AG09319 (cell line): ENCODE data around the gene LRRK1.

Experiments used
- DNase-seq: peaks from one replicate; pipeline ENCODE4 v3.0.0-alpha.2; 2010; ENCODE audit warnings: low read depth; ENCODE audit errors: extremely low read depth
- CTCF ChIP-seq: IDR thresholded peaks from 2 replicates; pipeline ENCODE4 v1.5.1; 2011; ENCODE audit warnings: low read depth, mild to moderate bottlenecking, inconsistent platforms, low read length, moderate library complexity

Gene LRRK1

DNA sequence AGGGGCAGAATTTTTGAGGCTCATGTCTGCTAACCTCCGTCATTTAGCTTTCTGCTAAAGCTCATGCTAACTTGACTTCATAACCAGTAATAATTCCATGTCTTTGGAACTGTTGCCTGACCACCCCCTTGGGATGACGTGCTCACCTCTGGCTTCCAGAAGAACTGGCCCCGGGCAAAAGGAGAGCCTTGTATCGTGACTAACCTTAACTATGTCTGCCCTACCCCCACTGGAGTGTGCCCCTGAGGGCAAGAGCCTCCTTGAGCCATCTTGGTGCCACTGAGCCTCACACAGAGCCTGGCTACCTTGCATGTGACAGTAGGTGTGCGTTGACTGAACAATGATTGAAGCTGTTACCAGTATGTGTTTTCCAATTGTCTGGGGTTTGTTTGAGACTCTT lies 4.7 kb downstream of the LRRK1 start:
- TF ChIP-seq CTCF: no peak

GRCh38 chr15:100924436-100924835 lies 5.3 kb downstream of the LRRK1 start:
- TF ChIP-seq CTCF: no peak
- no peak for DNase-seq

More for the DNA sequence above, 4.7 kb downstream of the LRRK1 start:
- DNase-seq: no peak

DNA sequence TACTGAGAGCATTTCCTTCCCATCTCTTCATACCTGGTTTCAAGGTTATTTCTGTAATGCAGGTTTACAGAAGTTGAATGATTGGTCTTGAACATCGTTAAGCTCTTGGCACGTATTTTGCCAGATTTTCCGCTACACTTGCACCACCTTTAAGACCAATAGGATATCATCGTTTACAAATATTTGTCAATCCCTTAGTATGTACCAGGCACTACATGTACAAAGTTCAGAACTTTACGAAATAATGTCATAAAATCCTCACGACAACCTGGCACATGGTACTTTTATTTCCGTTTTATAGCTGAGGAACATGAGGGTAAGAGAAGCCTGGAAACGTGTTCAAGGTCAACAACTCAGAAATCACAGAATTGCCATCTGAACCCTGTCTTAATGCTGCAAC lies 6.3 kb downstream of the LRRK1 start:
- no peak for DNase-seq
- no peak for TF ChIP-seq CTCF

GRCh38 chr15:100926258-100926657 lies 7.1 kb downstream of the LRRK1 start:
- TF ChIP-seq CTCF: no peak
- no peak for DNase-seq

DNA sequence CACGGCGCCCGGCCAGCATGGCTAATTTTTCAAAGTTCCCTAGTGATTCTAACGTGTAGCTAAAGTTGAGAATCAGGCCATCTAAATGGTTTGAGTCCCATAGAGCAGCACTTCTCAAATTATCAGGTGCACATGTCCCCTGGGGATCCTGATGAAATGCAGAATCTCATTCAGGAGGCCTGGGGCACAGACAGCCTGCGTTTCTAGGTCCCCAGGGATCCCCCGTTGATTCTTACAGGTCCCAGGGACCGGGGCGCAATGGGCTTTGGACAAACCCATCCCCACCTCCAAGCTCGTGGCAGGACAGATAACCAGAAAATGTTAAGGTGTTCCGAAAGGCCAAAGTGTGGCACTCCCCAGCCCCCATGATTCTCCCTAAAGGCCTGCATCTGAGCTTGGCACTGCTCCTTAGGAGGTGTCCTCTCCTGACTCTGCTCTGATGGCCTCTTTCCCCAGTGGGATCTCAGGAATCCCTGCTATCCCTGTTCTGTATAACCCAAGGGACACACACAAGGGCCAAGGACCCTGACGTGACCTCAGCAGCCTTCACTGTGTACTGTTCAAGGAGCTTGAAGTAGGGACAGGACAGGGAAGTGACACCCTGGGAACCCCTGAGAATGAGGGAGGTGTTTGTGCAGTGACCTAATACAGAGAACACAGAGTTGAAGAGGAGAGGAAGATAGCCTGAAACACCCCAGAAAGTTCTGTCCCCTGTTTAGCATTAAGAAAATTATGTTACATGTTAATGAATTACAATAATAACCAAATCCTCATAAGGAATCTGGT lies 8.0 kb downstream of the LRRK1 start:
- no peak for DNase-seq
- no peak for TF ChIP-seq CTCF

- no peak for TF ChIP-seq CTCF
- DNase-seq: no peak
Observed at GRCh38 chr15:100928632-100929280, 9.6 kb downstream of the LRRK1 start.

GRCh38 chr15:100929641-100930042 lies 10.5 kb downstream of the LRRK1 start:
- no peak for TF ChIP-seq CTCF

More at GRCh38 chr15:100929641-100930042, 10.5 kb downstream of the LRRK1 start:
- DNase-seq: no peak
